SIG-M5 (cell line): ENCODE measurements around the gene VAMP2.
"Not testable (repeated sequence)": the region's sequence is repeated elsewhere in the genome, so short reads cannot be mapped to it uniquely, and the experiment has no call there.

Source experiments
- DNase-seq: peaks from one replicate; lab custom pipeline; 2025; lab: John Stamatoyannopoulos, UW

Gene VAMP2

GRCh38 chr17:8176197-8176940 is 13.6 kb upstream of the VAMP2 start, which contains the start of gene TMEM107:
Gene TMEM107, minus strand, starts transcription at chr17:8176380. Its CDS starts 94 bp downstream, at chr17:8176286.
- no peak for DNase-seq

GRCh38 chr17:8175795-8176196 is 13.0 kb upstream of the VAMP2 start:
- no peak for DNase-seq

- DNase-seq = no peak
These were observed 11.1 kb upstream of the VAMP2 start for GRCh38 chr17:8173871-8174322.

GRCh38 chr17:8173056-8173870 is 10.5 kb upstream of the VAMP2 start:
- DNase-seq = peak; percentile 89

- DNase-seq = not testable (repeated sequence)
These were observed 7.4 kb upstream of the VAMP2 start for GRCh38 chr17:8170186-8170585.

GRCh38 chr17:8167526-8167925 is 4.8 kb upstream of the VAMP2 start:
- DNase-seq = no peak

- no peak for DNase-seq
These were observed 4.0 kb upstream of the VAMP2 start for GRCh38 chr17:8166731-8167130.

GRCh38 chr17:8164815-8165131 is 2.0 kb upstream of the VAMP2 start:
- DNase-seq = no peak

GRCh38 chr17:8163978-8164814 is 1.4 kb upstream of the VAMP2 start:
- DNase-seq = no peak

GRCh38 chr17:8162997-8163977 is 539 bp upstream of the VAMP2 start:
- no peak for DNase-seq

- no peak for DNase-seq
These were observed 1.2 kb downstream of the VAMP2 start for GRCh38 chr17:8161289-8162232.

- DNase-seq = no peak
These were observed 2.0 kb downstream of the VAMP2 start for GRCh38 chr17:8160741-8161221.

GRCh38 chr17:8160224-8160577 is 2.5 kb downstream of the VAMP2 start:
- no peak for DNase-seq

GRCh38 chr17:8159459-8160223 is 3.1 kb downstream of the VAMP2 start:
- no peak for DNase-seq

GRCh38 chr17:8159032-8159400 is 3.7 kb downstream of the VAMP2 start:
- DNase-seq = no peak

GRCh38 chr17:8158267-8159031 is 4.3 kb downstream of the VAMP2 start:
- DNase-seq = peak; percentile 61

GRCh38 chr17:8156246-8156992 is 6.3 kb downstream of the VAMP2 start:
- DNase-seq = peak; percentile 98

GRCh38 chr17:8155996-8156245 is 6.8 kb downstream of the VAMP2 start:
- DNase-seq = no peak
